Neural cell (in vitro differentiated cells): ENCODE data around the gene JMJD1C. TPM values are rescaled to one million over a fixed set of nuclear protein-coding genes. Genes with fewer than 3 reads are reported as not detected.

Experiments used
- H2AFZ ChIP-seq: fragments of 200-600, 300-800 bp; sonication (generic), shearing (Covaris generic); 2 replicates; pipeline ENCODE4 v1.6.0; 2014; ENCODE audit warnings: low read depth, mild to moderate bottlenecking, antibody characterized with exemption, low read length, moderate library complexity
- H3F3A ChIP-seq: fragments of 200-600 bp; shearing (Covaris generic); 2 replicates; pipeline ENCODE4 v1.6.1; 2016; ENCODE audit warnings: mild to moderate bottlenecking, moderate library complexity, mixed read lengths, antibody characterized with exemption, low read length; ENCODE audit not compliant: insufficient read depth, poor library complexity, severe bottlenecking
- H3K27ac ChIP-seq: fragments of 200-600, 300-800 bp; sonication (generic), shearing (Covaris generic); 2 replicates; pipeline ENCODE4 v1.5.1; 2014; ENCODE audit warnings: mild to moderate bottlenecking, low read length, moderate library complexity
- H3K27me3 ChIP-seq: fragments of 300-800, 200-600 bp; sonication (generic), shearing (Covaris generic); 2 replicates; pipeline ENCODE4 v1.6.0; 2014; ENCODE audit warnings: mild to moderate bottlenecking, low read depth, low read length, moderate library complexity; ENCODE audit not compliant: insufficient read depth
- H3K36me3 ChIP-seq: fragments of 300-800, 200-600 bp; sonication (generic), shearing (Covaris generic); 2 replicates; pipeline ENCODE4 v1.5.1; 2014; ENCODE audit warnings: mild to moderate bottlenecking, antibody characterized with exemption, low read length, moderate library complexity; ENCODE audit not compliant: insufficient read depth
- H3K4me2 ChIP-seq: fragments of 300-800, 200-600 bp; sonication (generic), shearing (Covaris generic); 2 replicates; pipeline ENCODE4 v1.6.0; 2014; ENCODE audit warnings: mild to moderate bottlenecking, low read length
- H3K4me3 ChIP-seq: fragments of 300-800, 200-600 bp; sonication (generic), shearing (Covaris generic); 2 replicates; pipeline ENCODE4 v1.5.1; 2014; ENCODE audit warnings: mild to moderate bottlenecking, low read length, moderate library complexity
- H3K79me2 ChIP-seq: fragments of 200-600 bp; shearing (Covaris generic); replicated peaks from 2 replicates; pipeline ENCODE4 v1.6.0; 2014; ENCODE audit warnings: mild to moderate bottlenecking, low read length, moderate library complexity; ENCODE audit not compliant: insufficient read depth
- H3K9ac ChIP-seq: fragments of 300-800, 200-600 bp; sonication (generic), shearing (Covaris generic); 2 replicates; pipeline ENCODE4 v1.6.1; 2016; ENCODE audit warnings: mild to moderate bottlenecking, low read length, mixed read lengths
- H3K9me2 ChIP-seq: fragments of 200-600 bp; shearing (Covaris generic); 2 replicates; pipeline ENCODE4 v1.6.1; 2016; ENCODE audit warnings: mild to moderate bottlenecking, low read length, mixed read lengths; ENCODE audit not compliant: insufficient read depth
- H3K9me3 ChIP-seq: fragments of 200-600, 300-800 bp; sonication (generic), shearing (Covaris generic); 2 replicates; pipeline ENCODE4 v1.6.1; 2016; ENCODE audit warnings: mild to moderate bottlenecking, mixed run types, low read length, moderate library complexity, mixed read lengths
- H4K20me1 ChIP-seq: fragments of 200-600 bp; shearing (Covaris generic); 2 replicates; pipeline ENCODE4 v1.6.1; 2016; ENCODE audit warnings: mild to moderate bottlenecking, mixed run types; ENCODE audit not compliant: insufficient read depth
- CTCF ChIP-seq: fragments of 450-650 bp; IDR thresholded peaks from 2 replicates; pipeline ENCODE4 v1.5.1; 2014; ENCODE audit warnings: antibody characterized with exemption, mild to moderate bottlenecking, moderate library complexity; ENCODE audit not compliant: poor library complexity, severe bottlenecking
- EP300 ChIP-seq: fragments of 450-650 bp; conservative IDR thresholded peaks from 2 replicates; pipeline ENCODE4 v1.6.1; 2014; ENCODE audit warnings: antibody characterized with exemption, mild to moderate bottlenecking, moderate library complexity; ENCODE audit not compliant: poor library complexity, severe bottlenecking
- EZH2 ChIP-seq: fragments of 200-600, 300-800 bp; shearing (Covaris generic), sonication (generic); IDR thresholded peaks from 2 replicates; pipeline ENCODE4 v1.6.1; 2014; ENCODE audit warnings: antibody characterized with exemption, low read length, borderline replicate concordance, mild to moderate bottlenecking; ENCODE audit not compliant: insufficient read depth, poor library complexity, severe bottlenecking
- MXI1 ChIP-seq: fragments of 450-650 bp; conservative IDR thresholded peaks from 2 replicates; pipeline ENCODE4 v1.6.1; 2014; ENCODE audit warnings: antibody characterized with exemption, mild to moderate bottlenecking; ENCODE audit not compliant: poor library complexity, severe bottlenecking
- POLR2AphosphoS5 ChIP-seq: IDR thresholded peaks from 2 replicates; pipeline ENCODE4 v1.6.1; 2012
- RAD21 ChIP-seq: fragments of 450-650 bp; conservative IDR thresholded peaks from 2 replicates; pipeline ENCODE4 v1.6.1; 2014; ENCODE audit warnings: antibody characterized with exemption, mild to moderate bottlenecking, moderate library complexity
- REST ChIP-seq: IDR thresholded peaks from 2 replicates; pipeline ENCODE4 v1.6.1; 2012; ENCODE audit warnings: borderline replicate concordance
- SMC3 ChIP-seq: fragments of 450-650 bp; conservative IDR thresholded peaks from 2 replicates; pipeline ENCODE4 v1.6.1; 2014; ENCODE audit warnings: antibody characterized with exemption, mild to moderate bottlenecking, moderate library complexity; ENCODE audit not compliant: poor library complexity
- TAF1 ChIP-seq: IDR thresholded peaks from 2 replicates; pipeline ENCODE4 v1.6.1; 2012; ENCODE audit warnings: low read depth
- polyA plus RNA-seq: library from polyadenylated mRNA; depleted of rRNA; stranded (reverse); fragments of >200 nt; gene quantifications from 2 replicates; pipeline ENCODE4 v1.2.3, GENCODE V29; 2014

Gene JMJD1C
- polyA plus RNA-seq, 1 donor from 2014 or later = 108 TPM

- Histone ChIP-seq H3K4me3 (no peak overlapping the region), H3K9ac (no peak overlapping the region), H3K79me2 (peaks cover 11% of the 10 kb centered on the region), H3K9me3 (no peaks in the 10 kb centered on the region), H3K4me2 (no peak overlapping the region), H3K27me3 (no peaks in the 10 kb centered on the region), H2AFZ (no peak overlapping the region), H4K20me1 (no peaks in the 10 kb centered on the region), H3K27ac (no peak overlapping the region), H3F3A (no peaks in the 10 kb centered on the region), H3K36me3 (no peaks in the 10 kb centered on the region), H3K9me2 (no peaks in the 10 kb centered on the region)
- TF ChIP-seq TAF1 (no peak), RAD21 (no peak), CTCF (no peak), POLR2AphosphoS5 (no peak), SMC3 (no peak), EZH2 (no peak), EP300 (no peak), REST (no peak), MXI1 (no peak)
Measured at GRCh38 chr10:63129888-63130287, 335.9 kb downstream of the JMJD1C start.

GRCh38 chr10:63128443-63128842 is 337.3 kb downstream of the JMJD1C start:
- Histone ChIP-seq H3K4me3 (no peak overlapping the region), H3K9me2 (no peaks in the 10 kb centered on the region), H3F3A (no peaks in the 10 kb centered on the region), H3K4me2 (no peak overlapping the region), H3K27ac (no peak overlapping the region), H3K27me3 (no peaks in the 10 kb centered on the region), H3K79me2 (no peaks in the 10 kb centered on the region), H4K20me1 (no peaks in the 10 kb centered on the region), H2AFZ (no peak overlapping the region), H3K36me3 (no peaks in the 10 kb centered on the region), H3K9me3 (no peaks in the 10 kb centered on the region), H3K9ac (no peak overlapping the region)
- TF ChIP-seq SMC3 (no peak), CTCF (no peak), RAD21 (no peak), MXI1 (no peak), EP300 (no peak), POLR2AphosphoS5 (no peak), REST (no peak), TAF1 (no peak), EZH2 (no peak)
